MM.1S (cell line): Measurements from ENCODE around the gene GAPT.

Source experiments
- DNase-seq: peaks from one replicate; pipeline ENCODE4 v3.0.0-alpha.2; 2015
- H2AFZ ChIP-seq: fragments of 300-600 bp; sonication (generic); 2 replicates; pipeline ENCODE4 v1.6.0; 2016; ENCODE audit warnings: antibody characterized with exemption, low read length
- H3F3A ChIP-seq: fragments of 300-600 bp; sonication (generic); 2 replicates; pipeline ENCODE4 v1.6.1; 2016; ENCODE audit warnings: mild to moderate bottlenecking, antibody characterized with exemption, low read length, moderate library complexity, mixed read lengths; ENCODE audit not compliant: insufficient read depth
- H3K27ac ChIP-seq: fragments of 300-600 bp; sonication (generic); 2 replicates; pipeline ENCODE4 v1.5.1; 2016; ENCODE audit warnings: mild to moderate bottlenecking, low read length
- H3K27me3 ChIP-seq: fragments of 300-600 bp; sonication (generic); replicated peaks from 2 replicates; pipeline ENCODE4 v1.6.0; 2016; ENCODE audit warnings: low read length; ENCODE audit not compliant: insufficient read depth
- H3K36me3 ChIP-seq: fragments of 300-600 bp; sonication (generic); replicated peaks from 2 replicates; pipeline ENCODE4 v1.6.1; 2016; ENCODE audit warnings: mild to moderate bottlenecking, low read length, mixed read lengths; ENCODE audit not compliant: insufficient read depth
- H3K4me1 ChIP-seq: fragments of 300-600 bp; sonication (generic); 2 replicates; pipeline ENCODE4 v1.6.1; 2016; ENCODE audit warnings: low read length, mixed read lengths
- H3K4me2 ChIP-seq: fragments of 300-600 bp; sonication (generic); 2 replicates; pipeline ENCODE4 v1.6.0; 2016; ENCODE audit warnings: low read depth, low read length
- H3K4me3 ChIP-seq: fragments of 300-600 bp; sonication (generic); 2 replicates; pipeline ENCODE4 v1.5.1; 2016; ENCODE audit warnings: low read length, mixed read lengths
- H3K79me2 ChIP-seq: fragments of 300-600 bp; sonication (generic); 2 replicates; pipeline ENCODE4 v1.6.1; 2016; ENCODE audit warnings: mixed run types, low read length, mixed read lengths
- H3K9ac ChIP-seq: fragments of 300-600 bp; sonication (generic); 2 replicates; pipeline ENCODE4 v1.6.1; 2016; ENCODE audit warnings: low read length, mixed read lengths
- H3K9me2 ChIP-seq: fragments of 300-600 bp; sonication (generic); replicated peaks from 2 replicates; pipeline ENCODE4 v1.6.1; 2016; ENCODE audit warnings: mild to moderate bottlenecking, low read length, mixed read lengths; ENCODE audit not compliant: insufficient read depth
- H3K9me3 ChIP-seq: fragments of 300-600 bp; sonication (generic); replicated peaks from 2 replicates; pipeline ENCODE4 v1.6.1; 2016; ENCODE audit warnings: mild to moderate bottlenecking, low read length, mixed read lengths; ENCODE audit not compliant: insufficient read depth
- H4K20me1 ChIP-seq: fragments of 300-600 bp; sonication (generic); 2 replicates; pipeline ENCODE4 v1.6.1; 2016; ENCODE audit warnings: mild to moderate bottlenecking, low read length, moderate library complexity, mixed read lengths; ENCODE audit not compliant: insufficient read depth
- EZH2 ChIP-seq: fragments of 300-600 bp; sonication (generic); optimal IDR thresholded peaks from 2 replicates; pipeline ENCODE3; 2017; ENCODE audit warnings: low read depth, mild to moderate bottlenecking, antibody characterized with exemption, low read length, mixed read lengths
- EZH2phosphoT487 ChIP-seq: fragments of 300-600 bp; sonication (generic); IDR thresholded peaks from 2 replicates; pipeline ENCODE4 v1.6.1; 2018; ENCODE audit warnings: antibody characterized with exemption, low read length
- TF ChIP-seq, protein P1 (sequence below): fragments of 300-600 bp; sonication (generic); IDR thresholded peaks from 2 replicates; pipeline ENCODE4 v1.5.1; 2016; ENCODE audit warnings: antibody characterized with exemption, low read length, mixed read lengths

Gene GAPT

DNA sequence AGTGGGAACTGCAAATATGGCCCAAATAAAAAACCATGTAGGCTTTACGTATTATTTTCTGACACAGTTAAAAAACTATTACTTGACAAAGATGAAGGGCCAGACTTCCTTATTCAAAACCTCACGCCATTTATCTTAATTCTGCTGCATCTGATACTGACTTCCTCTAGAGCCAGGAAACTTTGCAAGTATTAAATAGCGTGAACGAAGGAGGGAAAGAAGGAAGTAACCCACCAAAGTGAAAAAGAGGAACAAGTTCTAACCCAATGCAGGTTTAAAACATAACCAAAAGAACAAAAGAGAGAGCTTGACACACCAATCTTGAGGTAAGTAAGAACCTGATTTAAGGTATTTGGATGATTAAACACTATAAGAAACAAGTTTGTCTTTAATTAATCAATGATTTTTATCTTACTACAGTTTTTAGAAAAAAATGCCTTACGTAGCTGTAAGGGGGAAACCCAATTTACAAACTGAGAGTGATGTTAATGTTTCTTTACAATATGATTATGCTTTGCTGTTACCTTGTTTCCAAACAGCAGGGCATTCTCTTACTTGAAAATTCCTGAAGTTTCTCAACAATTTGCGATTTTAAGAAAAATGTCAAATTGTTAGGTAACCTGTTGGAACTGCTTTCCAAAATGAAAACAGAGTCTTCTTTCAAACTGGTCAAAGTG, at the start of gene GAPT:
GAPT (plus strand) TSS at position 220 of the 677 bp plus-strand sequence. CDS start 3,102 bp downstream, outside the sequence.
- H3K4me1 ChIP-seq = no peaks in the 10 kb centered on the region
- no peak for DNase-seq
- no peaks in the 10 kb centered on the region for H3K9me3 ChIP-seq
- TF ChIP-seq, protein P1, sequence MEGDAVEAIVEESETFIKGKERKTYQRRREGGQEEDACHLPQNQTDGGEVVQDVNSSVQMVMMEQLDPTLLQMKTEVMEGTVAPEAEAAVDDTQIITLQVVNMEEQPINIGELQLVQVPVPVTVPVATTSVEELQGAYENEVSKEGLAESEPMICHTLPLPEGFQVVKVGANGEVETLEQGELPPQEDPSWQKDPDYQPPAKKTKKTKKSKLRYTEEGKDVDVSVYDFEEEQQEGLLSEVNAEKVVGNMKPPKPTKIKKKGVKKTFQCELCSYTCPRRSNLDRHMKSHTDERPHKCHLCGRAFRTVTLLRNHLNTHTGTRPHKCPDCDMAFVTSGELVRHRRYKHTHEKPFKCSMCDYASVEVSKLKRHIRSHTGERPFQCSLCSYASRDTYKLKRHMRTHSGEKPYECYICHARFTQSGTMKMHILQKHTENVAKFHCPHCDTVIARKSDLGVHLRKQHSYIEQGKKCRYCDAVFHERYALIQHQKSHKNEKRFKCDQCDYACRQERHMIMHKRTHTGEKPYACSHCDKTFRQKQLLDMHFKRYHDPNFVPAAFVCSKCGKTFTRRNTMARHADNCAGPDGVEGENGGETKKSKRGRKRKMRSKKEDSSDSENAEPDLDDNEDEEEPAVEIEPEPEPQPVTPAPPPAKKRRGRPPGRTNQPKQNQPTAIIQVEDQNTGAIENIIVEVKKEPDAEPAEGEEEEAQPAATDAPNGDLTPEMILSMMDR = no peak
- TF ChIP-seq EZH2 = no peak
- no peak for TF ChIP-seq EZH2phosphoT487
- no peaks in the 10 kb centered on the region for H3K27me3 ChIP-seq
- no peaks in the 10 kb centered on the region for H3K36me3 ChIP-seq
- H4K20me1 ChIP-seq = no peaks in the 10 kb centered on the region
- H3K4me3 ChIP-seq = no peak within 1 kb of the TSS
- no peak within 1 kb of the TSS for H3K27ac ChIP-seq
- no peaks in the 10 kb centered on the region for H3K9me2 ChIP-seq
- H3F3A ChIP-seq = no peaks in the 10 kb centered on the region
- no peaks in the 10 kb centered on the region for H3K79me2 ChIP-seq
- H3K4me2 ChIP-seq = no peak within 1 kb of the TSS
- no peak within 1 kb of the TSS for H3K9ac ChIP-seq
- H2AFZ ChIP-seq = no peak within 1 kb of the TSS

DNA sequence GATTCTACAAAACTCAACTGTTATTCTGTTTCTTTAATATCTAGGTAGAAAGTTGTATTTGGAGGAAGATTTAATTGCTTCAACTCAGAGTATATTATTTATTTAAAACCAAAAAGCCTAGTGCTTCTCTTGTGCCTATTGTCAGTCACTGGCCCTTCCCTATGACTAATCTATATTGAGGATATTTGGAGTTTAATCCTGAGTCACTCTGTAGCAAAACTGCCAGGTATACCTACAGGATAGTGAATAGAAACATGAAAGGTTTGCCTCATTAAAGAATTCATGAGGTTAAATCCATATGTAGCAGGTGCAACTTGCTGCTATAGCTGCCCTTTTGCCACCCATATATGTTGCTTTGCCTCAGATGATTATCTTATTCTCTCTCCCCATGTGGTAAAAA, 46.4 kb upstream of the GAPT start:
- no peak overlapping the region for H3K4me3 ChIP-seq
- no peaks in the 10 kb centered on the region for H4K20me1 ChIP-seq
- no peak for DNase-seq
- TF ChIP-seq, protein P1 = no peak
- TF ChIP-seq EZH2phosphoT487 (no peak), EZH2 (no peak)
- no peaks in the 10 kb centered on the region for H3K36me3 ChIP-seq
- H3K27ac ChIP-seq = no peak overlapping the region
- no peaks in the 10 kb centered on the region for H3K27me3 ChIP-seq
- no peaks in the 10 kb centered on the region for H3F3A ChIP-seq
- H3K79me2 ChIP-seq = no peaks in the 10 kb centered on the region
- no peaks in the 10 kb centered on the region for H3K9me2 ChIP-seq
- H3K9ac ChIP-seq = no peak overlapping the region
- no peaks in the 10 kb centered on the region for H3K4me1 ChIP-seq
- no peak overlapping the region for H3K4me2 ChIP-seq
- H2AFZ ChIP-seq = no peak overlapping the region
- H3K9me3 ChIP-seq = no peaks in the 10 kb centered on the region

DNA sequence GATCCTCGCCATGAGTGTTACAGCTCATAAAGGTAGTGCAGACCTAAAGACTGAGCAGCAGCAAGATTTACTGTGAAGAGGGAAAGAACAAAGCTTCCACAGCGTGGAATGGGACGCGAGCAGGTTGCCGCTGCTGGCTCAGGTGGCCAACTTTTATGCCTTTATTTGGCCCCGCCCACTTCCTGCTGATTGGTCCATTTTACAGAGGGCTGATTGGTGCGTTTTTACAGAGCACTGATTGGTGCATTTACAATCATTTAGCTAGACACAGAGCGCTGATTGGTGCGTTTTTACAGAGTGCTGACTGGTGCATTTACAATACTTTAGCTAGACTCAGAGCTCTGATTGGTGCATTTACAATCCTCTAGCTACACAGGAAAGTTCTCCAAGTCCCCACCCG, 45.2 kb upstream of the GAPT start:
- Histone ChIP-seq H3K9me3 (no peaks in the 10 kb centered on the region), H3F3A (no peaks in the 10 kb centered on the region), H3K79me2 (no peaks in the 10 kb centered on the region), H2AFZ (no peak overlapping the region), H3K4me2 (no peak overlapping the region), H3K27me3 (no peaks in the 10 kb centered on the region), H3K4me3 (no peak overlapping the region), H3K9ac (no peak overlapping the region), H4K20me1 (no peaks in the 10 kb centered on the region), H3K9me2 (no peaks in the 10 kb centered on the region), H3K27ac (no peak overlapping the region), H3K36me3 (no peaks in the 10 kb centered on the region), H3K4me1 (no peaks in the 10 kb centered on the region)
- DNase-seq = no peak
- no peak for TF ChIP-seq EZH2phosphoT487
- TF ChIP-seq, protein P1 = no peak
